GM18520 (cell line): ENCODE data around the gene LY6G5C.

Experiments
- ATAC-seq: cut with Tn5 transposase; IDR thresholded peaks from one replicate; pipeline ENCODE4 v1.9.1; 2021; ENCODE audit not compliant: unreplicated experiment

LY6G5C gene, protein sequence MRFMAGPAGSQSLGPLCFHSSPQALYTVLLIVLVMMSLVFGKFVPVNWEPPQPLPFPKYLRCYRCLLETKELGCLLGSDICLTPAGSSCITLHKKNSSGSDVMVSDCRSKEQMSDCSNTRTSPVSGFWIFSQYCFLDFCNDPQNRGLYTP

DNA sequence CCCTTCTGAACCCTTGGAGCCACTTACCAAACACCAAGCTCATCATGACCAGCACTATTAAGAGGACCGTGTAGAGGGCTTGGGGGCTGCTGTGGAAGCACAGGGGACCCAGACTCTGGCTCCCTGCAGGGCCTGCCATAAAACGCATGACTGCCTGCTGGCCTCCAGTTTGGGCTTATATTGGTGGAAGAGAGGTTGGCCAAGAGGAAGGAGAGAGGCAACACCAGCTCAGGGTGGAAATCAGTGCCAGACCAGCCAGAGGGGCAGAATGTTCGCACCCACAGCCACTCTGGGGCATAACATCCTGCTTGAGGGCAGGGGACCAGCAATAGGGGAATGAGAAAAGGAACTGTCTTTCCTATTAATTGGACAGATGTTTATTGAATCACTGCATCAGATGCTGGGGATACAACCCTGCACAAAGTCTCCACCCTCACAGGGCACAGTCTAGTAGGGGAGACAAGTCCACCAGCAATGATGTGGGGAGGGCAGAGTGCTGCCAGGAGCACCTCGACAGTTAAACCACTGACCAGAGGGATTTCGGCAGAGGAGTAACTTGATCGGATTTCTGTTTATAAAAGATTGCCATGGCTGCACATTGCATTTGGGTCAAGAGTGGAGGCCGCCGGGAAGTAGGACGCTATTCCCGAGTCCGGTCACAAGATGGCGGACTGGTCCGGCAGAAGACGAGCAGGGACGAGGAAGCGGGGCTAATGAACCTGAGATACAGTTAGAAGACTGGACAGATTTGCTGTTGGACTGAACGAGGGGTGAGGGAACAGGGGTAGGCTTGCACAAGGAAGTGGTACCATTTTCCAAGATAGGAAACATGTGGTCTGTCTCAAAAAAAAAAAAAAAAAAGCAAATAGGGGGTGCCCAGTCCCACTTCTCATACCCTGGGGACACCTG, at the start of gene LY6G5C:
Gene LY6G5C (minus strand): TSS at position 842 of the 909 bp plus-strand sequence. CDS start 694 bp downstream, at position 148.
- no peak for ATAC-seq

DNA sequence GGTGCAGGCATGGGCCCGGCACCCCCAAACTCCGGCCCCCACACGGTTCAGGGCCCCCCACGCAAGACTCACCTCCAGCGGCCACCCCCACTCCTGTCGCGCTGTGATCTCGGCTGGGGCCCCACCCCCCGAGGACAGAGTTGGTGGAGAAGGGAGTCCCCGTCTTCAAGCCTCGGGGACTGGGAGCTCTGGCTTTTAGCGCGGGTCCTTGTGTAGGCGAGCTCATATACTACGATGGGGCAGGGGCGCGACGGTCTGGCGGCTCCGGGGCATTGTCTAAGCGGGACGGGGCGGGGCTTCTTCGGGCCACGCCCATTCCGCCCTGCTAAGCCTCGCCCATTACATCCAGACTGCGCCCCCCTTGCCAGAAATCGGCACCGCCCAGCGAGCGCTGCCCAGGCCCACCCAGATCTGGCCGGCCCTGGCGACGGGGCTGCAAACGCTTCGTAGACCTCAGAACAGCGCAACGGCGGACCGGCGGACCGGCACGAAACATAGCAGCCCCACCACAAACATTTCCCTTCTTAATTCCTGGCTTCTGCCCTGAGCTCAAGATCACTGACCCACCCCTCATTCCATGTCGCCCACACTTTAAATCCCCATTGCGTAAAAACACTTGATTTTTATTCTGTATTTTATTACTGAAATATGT, 49.2 kb upstream of the LY6G5C start:
- no peak for ATAC-seq

DNA sequence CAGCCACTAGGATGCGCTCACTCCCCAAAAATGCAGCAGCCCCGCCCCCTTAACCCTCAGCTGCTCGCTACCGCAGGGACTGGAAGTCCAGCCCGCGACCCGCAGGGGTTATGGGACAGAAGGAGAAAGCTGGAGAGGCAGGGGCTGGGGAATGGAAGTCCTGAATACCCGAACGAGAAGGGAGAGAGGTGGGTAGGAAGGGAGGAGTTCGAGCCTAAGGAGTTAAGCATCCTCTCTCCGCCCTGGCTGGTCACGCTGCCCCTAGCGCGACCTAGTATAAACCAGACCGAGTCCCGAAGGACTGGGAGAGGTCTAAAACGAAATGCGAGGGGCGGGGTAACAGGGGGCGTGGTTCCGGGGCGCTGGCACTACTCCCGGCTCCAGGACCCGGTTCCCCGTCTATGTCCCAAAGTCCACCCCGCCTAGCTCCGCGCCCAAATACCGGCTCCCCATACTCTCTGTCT, 48.7 kb upstream of the LY6G5C start:
- ATAC-seq: no peak

DNA sequence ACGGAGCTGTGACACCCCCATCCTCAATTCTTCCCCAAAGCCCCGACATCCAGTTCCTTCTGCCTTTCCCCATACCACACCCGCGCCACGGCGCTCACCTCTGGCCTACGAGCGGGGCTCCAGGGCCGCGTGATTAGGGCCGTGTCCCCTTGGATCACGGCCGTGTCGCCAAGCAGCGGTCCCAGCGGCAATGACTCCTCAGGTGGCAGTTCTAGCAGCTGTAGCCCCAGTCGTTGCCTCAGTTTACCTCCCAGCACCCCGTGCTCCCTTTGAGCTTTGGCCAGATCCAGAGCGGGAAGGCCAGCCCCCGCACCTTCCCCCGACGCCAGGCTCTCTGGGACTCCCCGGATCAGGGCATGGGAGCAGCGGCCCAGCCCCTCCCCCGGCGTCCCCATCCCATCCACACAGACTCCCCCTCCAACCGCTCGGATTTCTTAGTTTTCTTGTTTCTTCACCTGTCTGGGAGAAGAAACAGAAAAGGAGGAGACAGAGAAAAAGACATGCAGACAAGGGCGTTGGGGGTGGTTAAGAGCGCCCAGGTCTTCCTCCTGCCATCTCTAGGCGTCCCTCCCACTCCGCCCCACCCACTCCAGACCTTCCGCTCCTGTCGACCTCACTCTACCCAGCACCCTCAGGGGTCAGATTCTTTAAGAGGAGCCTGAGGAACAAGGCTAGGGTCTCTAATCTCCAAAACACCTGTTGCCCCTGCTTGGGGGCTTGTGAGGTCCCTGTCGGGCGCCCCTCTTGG, 48.1 kb upstream of the LY6G5C start, which contains the start of gene DDAH2:
Gene DDAH2 (minus strand): TSS at position 533 of the 748 bp plus-strand sequence. CDS start 138 bp downstream, at position 395.
- no peak for ATAC-seq

DNA sequence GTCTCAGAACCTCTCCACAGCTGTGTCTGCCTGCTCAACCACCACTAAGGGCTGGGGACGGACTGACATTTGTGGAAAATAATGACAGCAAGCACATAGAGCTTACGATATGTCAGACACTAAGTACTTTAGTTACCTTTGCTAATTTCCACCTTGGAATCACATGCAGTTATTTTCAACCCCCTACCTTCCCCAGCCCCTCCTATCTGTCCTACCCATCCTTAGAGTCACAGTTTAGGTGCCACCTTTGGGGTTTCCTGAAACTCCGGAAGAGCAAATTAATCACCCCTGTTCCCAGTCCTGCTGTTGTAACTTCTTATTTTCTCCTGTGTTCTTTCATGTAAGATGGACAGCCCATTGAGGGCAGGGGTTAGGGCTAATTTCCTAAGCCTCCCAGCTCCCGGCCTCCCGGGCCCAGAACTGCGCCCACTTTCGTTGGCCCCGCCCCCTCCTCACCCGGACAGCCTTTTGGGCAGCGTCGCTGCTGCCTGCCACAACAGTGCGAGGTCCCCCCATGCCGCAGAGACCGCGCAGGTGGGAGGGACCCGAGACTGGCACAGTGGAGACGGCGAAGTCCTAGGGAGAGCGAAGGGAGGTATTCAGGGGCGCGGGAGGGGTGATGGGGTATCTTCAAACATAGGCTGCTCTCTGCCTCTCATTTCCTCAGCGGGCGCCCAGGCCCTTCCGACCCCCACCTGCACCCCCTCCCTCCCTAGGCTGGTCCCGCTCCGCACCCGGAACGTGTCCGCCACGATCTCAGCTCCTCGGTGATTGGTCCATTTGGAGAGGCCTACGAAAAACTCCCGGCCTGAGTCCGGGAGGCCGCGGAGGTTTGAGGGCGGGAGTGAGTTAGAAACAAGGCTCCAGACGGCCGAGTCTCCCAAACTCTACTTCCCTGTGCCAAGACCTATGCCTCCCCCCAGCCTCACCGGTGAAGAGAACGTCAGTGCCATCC, 47.1 kb upstream of the LY6G5C start:
- no peak for ATAC-seq

DNA sequence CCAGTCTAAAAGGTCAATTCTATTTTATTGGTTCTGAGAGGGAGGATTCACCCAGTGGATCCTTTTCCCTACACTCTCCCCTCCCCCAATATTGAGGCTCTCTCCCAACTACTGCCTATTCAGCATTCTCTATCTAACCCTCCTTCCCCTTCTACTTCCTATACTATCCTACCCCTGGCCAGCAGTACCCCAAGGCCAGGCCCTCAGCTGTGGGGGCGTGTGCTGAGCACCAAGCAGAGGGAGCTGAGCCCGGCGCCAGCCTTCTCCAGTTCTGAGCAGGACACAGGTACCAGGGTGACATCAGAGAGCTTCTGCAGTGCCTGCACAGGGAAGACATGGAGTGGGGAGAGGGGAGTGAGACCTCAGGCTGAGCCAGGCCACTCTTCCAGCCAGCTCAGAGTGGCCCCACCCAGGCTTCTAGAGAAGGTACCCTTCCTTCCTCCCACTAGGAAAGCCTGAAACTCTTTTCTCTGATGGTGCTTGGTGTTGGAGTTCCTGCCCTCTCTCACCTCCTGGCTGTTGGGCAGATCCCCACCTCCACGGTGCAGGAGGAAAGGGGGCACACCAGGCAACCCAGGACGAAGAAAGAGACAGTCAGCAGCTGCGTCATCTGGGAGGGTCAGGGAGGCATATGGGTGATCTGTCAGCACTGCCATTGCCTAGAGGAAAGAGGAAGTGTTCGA, 46.3 kb upstream of the LY6G5C start:
- no peak for ATAC-seq

DNA sequence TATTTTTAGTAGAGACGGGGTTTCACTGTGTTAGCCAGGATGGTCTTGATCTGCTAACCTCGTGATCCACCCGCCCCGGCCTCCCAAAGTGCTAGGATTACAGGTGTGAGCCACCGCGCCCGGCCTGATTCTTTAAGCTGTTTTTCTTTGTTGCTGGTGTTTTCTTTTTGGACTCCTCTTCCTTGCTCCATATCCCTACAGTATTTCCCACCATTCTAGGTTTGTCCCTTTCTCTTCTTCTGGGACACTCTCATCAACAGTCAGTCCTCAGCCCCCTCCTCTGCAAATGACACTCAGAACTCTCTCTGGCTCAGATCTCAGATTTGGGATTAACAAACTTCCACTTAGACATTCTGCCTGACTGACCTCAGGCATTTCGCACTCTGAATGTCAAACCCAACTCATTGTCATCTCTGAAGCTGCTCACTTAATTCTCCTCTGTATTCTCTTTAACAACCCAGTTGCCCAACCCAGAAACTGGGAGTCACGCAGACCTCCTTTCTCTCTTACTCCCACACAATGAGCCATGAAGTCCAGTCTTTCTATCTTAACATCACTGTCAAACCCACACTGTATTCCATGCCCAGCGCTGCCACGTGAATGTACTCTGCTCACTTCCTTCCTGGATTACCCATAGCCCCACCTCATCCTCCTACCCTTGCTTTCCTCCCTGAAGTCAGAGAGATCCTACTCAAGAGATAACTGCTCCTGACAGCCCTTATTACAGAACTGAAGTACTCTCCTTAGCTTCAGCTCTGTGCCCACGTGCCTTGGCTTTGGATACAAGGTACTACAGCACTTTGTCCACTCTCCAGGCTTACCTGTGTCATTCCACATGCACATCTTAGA, 44.9 kb upstream of the LY6G5C start:
- no peak for ATAC-seq

DNA sequence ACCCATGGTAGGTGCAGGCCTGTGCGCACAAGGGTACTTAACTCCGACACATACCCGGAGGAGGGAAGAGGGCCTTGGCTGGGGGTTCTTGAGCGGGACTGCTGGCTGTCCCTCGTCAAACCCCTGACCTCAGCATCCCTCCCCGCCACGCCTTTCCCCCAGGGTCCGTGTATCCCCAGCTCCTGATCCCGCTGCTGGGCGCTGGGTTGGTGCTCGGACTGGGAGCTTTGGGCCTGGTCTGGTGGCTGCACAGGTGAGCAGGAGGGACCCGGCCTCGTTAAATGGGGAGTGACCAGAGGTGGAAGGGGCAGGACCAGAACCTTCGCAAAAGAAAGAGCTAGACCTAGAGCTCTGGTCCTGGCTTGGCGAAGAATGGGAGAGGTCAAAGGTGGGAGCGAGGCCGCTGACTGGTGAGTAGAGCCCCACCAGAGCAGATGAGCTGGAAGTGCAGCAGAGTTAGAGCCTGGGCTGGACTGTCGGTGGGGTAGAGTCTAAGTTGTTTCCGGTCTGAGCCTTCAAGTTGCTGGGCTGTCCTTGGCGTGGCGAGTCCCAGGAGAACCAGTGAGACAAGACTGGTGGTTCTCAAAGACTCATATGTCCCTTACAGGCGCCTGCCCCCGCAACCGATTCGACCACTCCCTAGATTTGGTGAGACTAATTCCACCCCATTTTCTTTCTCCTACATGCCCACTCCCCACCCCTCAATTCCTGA, 43.3 kb upstream of the LY6G5C start:
- ATAC-seq: no peak

DNA sequence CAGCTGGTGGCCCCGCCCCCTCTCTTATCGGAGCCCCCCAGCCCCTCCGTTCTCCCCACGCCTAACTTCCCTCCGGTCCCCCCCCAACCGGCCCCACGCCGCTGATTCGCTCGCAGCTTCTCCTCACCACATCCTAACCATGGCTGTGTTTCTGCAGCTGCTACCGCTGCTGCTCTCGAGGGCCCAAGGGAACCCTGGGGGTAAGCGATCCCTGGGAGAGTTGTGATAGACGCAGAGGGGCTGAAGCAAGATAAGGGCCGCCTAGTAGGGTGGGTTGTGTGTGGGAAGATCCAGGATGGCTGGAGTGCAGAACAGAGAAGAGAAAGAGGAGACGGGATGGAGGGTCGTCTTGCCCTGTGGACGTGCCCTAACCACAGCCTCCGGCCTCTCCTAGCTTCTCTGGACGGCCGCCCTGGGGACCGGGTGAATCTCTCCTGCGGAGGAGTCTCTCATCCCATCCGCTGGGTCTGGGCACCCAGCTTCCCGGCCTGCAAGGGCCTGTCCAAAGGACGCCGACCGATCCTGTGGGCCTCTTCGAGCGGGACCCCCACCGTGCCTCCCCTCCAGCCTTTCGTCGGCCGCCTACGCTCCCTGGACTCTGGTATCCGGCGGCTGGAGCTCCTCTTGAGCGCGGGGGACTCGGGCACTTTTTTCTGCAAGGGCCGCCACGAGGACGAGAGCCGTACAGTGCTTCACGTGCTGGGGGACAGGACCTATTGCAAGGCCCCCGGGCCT, 42.5 kb upstream of the LY6G5C start, which contains the start of gene MPIG6B:
Gene MPIG6B (plus strand): TSS at position 129 of the 735 bp plus-strand sequence. CDS start 11 bp downstream, at position 140.
- no peak for ATAC-seq

DNA sequence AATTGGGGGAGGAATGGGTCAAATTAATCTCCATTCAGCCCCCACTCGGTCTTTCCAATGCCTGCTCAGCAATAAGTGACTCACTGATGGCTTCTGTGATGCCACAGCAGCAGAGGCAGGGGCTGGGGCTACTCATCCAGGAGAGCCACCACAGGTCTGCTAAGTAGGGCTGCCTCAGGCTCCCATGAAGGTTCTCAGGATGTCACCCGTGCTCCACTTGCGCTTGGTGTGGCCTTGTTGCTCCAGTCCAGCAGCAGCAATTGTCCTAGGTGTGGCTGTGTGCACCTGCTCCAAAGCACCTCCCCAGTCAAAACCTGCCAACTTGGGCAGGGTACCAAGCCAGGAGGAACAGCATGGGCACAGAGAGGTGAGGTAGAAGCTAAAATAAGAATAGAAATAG, 41.3 kb upstream of the LY6G5C start:
- no peak for ATAC-seq

DNA sequence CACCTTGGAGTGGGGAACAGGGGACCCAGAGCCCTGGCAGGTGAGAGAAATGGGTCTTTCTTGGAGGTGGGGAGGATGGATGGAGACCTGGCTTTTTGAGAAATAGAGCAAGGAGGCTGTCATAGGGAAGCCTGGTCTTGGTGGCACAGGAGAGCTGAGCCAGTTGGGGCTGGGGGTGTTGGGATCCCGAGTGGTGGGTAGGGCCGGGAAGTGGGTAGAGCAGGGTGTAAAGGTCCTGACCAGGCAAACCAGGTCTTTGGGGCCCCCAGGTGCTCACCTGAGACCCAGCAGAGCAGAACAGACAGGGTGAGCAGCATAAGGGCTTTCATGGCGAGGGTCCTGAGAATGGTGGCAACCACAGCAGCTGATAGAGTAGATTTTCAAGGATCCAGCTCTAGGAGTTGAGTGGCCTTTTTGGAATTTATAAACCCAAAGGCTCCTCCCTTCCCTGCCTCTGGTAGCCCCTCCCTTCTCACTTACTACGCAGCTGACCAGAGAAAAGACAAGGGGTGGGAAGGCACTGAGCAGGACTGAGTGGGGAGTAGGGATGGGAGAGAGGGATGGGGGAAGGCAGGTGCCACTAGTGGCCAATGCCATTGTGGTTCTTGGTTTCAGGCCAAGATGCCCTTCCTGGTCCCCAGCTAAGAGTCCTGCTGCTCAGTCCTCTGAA, 40.6 kb upstream of the LY6G5C start, which contains the start of gene LY6G6C:
Gene LY6G6C (minus strand): TSS at position 396 of the 670 bp plus-strand sequence. CDS start 67 bp downstream, at position 329.
- ATAC-seq: no peak

DNA sequence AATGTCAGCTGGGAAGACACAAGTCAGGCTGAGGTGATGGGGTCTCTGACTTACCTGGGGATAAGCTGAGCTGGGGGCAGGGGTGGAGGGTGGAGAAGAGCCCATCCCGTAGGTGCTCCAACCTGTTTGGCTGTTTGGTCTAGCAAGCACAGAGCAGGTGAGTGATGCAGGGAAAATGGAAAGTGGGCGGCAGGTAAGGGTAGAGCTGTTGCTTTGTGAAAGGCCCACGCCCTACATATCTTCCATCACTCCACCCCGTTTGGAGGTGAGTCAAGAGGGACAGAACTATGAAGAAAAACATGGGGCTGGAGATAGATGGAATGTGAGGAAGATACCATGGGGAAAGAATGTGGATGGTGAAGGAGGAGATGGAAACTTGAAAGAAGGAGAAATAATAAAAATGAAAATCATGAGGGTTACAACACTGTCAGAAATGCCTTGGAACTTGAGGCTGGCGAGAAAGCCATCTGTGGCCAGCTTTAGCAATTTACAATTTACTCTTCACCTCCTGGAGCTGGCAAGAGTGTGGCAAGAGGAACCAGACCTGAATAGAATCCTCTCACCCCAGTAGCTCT, 39.4 kb upstream of the LY6G5C start:
- no peak for ATAC-seq

DNA sequence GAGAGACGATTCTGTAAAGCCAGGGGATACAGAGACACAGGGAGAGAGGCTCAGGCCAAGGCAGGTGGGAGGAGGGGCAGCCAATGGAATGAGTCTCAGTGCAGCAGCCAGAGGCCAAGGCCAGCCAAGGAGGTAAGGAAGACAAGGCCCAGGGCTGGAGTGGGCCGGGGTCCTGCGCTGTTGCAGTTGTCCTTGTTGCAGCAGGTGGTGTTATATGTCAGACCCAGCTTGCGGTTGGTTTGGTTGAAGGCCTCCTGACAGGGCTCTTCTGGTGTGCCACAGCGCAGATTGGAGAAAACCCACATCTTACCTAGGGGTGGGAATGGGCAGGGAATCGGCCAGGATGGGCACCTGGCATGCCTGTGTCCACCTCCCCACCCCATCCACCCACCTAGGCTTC, 38.1 kb upstream of the LY6G5C start:
- ATAC-seq: no peak

DNA sequence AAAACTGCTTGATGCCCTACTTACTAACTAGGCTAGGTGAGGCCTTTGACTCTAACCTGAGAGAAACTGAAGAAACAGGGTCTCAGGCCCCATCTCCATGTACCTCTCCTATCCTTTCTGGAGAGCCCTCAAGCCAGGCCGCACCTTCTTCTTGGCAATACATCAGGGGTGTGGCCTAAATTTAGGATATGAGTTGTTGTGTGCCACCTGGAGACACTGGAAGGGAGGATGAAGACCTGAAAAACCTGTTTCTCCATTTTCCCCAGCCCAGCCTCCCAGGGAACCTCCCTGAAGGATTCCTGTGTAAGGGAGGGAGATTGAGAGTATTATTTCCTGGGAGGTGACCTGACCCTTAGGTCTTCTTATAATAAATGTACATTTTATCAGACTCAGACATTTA, 37.4 kb upstream of the LY6G5C start:
- no peak for ATAC-seq

DNA sequence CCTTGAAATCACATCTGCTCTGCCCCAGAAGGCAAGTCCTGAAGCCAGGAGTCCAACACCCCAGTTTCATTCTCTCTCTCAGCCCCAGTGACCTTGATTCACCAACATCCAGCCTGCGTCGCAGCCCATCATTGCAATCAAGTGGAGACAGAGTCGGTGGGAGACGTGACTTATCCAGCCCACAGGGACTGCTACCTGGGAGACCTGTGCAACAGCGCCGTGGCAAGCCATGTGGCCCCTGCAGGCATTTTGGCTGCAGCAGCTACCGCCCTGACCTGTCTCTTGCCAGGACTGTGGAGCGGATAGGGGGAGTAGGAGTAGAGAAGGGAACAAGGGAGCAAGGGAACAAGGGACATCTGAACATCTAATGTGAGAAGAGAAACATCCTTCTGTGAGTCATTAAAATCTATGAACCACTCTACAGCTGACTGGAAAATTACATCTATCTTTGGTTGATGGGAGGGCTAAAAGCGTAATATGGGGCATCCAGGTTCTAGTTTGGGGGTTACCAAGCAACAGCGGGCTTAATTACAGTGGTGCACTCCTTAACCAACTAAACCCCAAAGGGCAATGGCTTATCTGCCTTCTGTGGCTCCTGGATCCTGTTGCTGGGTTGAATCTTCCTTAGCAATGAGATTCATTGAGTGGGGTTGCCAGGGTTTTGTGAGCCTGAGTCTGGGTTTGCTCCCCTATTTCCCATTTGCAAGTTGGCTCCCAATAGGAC, 36.8 kb upstream of the LY6G5C start:
- no peak for ATAC-seq
